ENCODE data around the gene MANBA.

The MANBA gene

GRCh38 chr4:102586002-102586643 lies 174.6 kb downstream of the MANBA start:
- no peak for FAIRE-seq

GRCh38 chr4:102585329-102585728 lies 175.4 kb downstream of the MANBA start:
- no peak for FAIRE-seq

DNA sequence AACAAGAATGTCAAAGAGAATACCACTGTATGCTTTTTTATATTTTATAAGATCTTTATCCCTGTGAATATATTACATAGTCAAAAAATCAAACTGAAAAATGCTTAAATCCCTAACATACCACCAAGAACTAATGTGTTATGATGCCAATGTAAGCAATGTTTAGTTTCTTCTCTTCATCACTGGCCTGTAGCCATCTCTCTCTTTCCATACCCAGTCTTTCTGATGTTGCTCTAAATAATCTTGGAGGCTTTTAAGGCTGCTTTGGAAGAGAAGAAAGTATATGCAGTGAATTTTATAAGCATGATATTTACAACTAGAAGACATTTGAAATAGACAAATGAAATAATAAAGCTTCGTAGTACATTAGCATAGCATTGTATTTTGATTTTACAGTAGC lies 176.7 kb downstream of the MANBA start:
- FAIRE-seq, result no peak

Data from endometrium (tissue), 2 donors.